Measurements from ENCODE around the gene CARD10. TPM values are rescaled to one million over a fixed set of nuclear protein-coding genes. Genes with fewer than 3 reads are reported as not detected.

Gene CARD10
- total and polyA plus RNA-seq, 2 of the 13 experiments (the other 11 are each of a cell fraction or from before 2014, with no cell fraction given) = 35.2 to 55.8 TPM

- TF ChIP-seq CENPBD1 (CRISPR knock-in tag; IDR thresholded peaks at IDR 0.05; ENCODE audit: borderline replicate concordance, low read depth) = no peak
- no peak for TF ChIP-seq KLF6 (CRISPR knock-in tag; IDR thresholded peaks at IDR 0.05)
- TF ChIP-seq CAMTA2 (CRISPR knock-in tag; IDR thresholded peaks at IDR 0.05; ENCODE audit: borderline replicate concordance) = no peak
- no peak; the same call in 1 of the 2 replicates for TF ChIP-seq ZNF350 (CRISPR knock-in tag; IDR thresholded peaks at IDR 0.05; ENCODE audit: borderline replicate concordance, low read depth)
- no peak for TF ChIP-seq NRL (CRISPR knock-in tag; IDR thresholded peaks at IDR 0.05; ENCODE audit: borderline replicate concordance)
- TF ChIP-seq IKZF1 (IDR thresholded peaks at IDR 0.05) = no peak
- TF ChIP-seq HDAC1 (CRISPR knock-in tag; IDR thresholded peaks at IDR 0.05) = peak; percentile 49; the same call in 1 of the 2 replicates
- TF ChIP-seq SATB2 (CRISPR knock-in tag; IDR thresholded peaks at IDR 0.05) = no peak
- no peak for TF ChIP-seq AFF4 (CRISPR knock-in tag; IDR thresholded peaks at IDR 0.05)
- TF ChIP-seq HES4 (CRISPR knock-in tag; IDR thresholded peaks at IDR 0.05; ENCODE audit: borderline replicate concordance) = no peak
- no peak for TF ChIP-seq ZNF660 (CRISPR knock-in tag; IDR thresholded peaks at IDR 0.05; ENCODE audit: borderline replicate concordance, low read depth)
- TF ChIP-seq ZMYM3 (CRISPR knock-in tag; IDR thresholded peaks at IDR 0.05) = no peak
- TF ChIP-seq ZBTB43 (CRISPR knock-in tag; conservative IDR thresholded peaks at IDR 0.05) = no peak
- TF ChIP-seq ZNF253 (CRISPR knock-in tag; IDR thresholded peaks at IDR 0.05; ENCODE audit: borderline replicate concordance) = no peak
- TF ChIP-seq ZNF75D (CRISPR knock-in tag; IDR thresholded peaks at IDR 0.05; ENCODE audit: borderline replicate concordance) = no peak
- TF ChIP-seq ZNF639 (CRISPR knock-in tag; conservative IDR thresholded peaks at IDR 0.05) = no peak
- no peak for TF ChIP-seq HDAC6 (IDR thresholded peaks at IDR 0.05; ENCODE audit: low read depth, low read length)
These were observed 44.2 kb upstream of the CARD10 start (continued) for GRCh38 chr22:37563153-37564081.

Data from HepG2 (cell line).